Upper lobe of left lung (tissue), 4 donors: Measurements from ENCODE around the gene ZNF407.

Experiments used
- POLR2A ChIP-seq, 4 donors: fragments of 450-650 bp; IDR thresholded peaks; one replicate each; pipeline ENCODE4 v1.5.1; 2016 to 2017; ENCODE audit warnings: antibody characterized with exemption in 4 of 4, mild to moderate bottlenecking in 2 of 4
- TF ChIP-seq, protein P1 (sequence below), 6 experiments: fragments of 450-650 bp in 4 of 6; fragments of 200-600 bp in 2 of 6; sonication (generic) in 2 of 6; IDR thresholded peaks; one replicate each; pipeline ENCODE4 v1.5.1; 2016 to 2019; ENCODE audit warnings: antibody characterized with exemption in 6 of 6

GRCh38 chr18:75064513-75064905 lies 466.8 kb downstream of the ZNF407 start:
- TF ChIP-seq, protein P1, sequence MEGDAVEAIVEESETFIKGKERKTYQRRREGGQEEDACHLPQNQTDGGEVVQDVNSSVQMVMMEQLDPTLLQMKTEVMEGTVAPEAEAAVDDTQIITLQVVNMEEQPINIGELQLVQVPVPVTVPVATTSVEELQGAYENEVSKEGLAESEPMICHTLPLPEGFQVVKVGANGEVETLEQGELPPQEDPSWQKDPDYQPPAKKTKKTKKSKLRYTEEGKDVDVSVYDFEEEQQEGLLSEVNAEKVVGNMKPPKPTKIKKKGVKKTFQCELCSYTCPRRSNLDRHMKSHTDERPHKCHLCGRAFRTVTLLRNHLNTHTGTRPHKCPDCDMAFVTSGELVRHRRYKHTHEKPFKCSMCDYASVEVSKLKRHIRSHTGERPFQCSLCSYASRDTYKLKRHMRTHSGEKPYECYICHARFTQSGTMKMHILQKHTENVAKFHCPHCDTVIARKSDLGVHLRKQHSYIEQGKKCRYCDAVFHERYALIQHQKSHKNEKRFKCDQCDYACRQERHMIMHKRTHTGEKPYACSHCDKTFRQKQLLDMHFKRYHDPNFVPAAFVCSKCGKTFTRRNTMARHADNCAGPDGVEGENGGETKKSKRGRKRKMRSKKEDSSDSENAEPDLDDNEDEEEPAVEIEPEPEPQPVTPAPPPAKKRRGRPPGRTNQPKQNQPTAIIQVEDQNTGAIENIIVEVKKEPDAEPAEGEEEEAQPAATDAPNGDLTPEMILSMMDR (IDR thresholded peaks at IDR 0.05), result no peak
- TF ChIP-seq POLR2A (IDR thresholded peaks at IDR 0.05), result no peak
